Right hindlimb (tissue), 1 donor: ENCODE data around the gene NABP1.

ENCODE experiments used
- DNase-seq: peaks from one replicate; pipeline ENCODE4 v3.0.0-alpha.2; 2018

NABP1 gene

GRCh38 chr2:191686066-191686465, 8.1 kb downstream of the NABP1 start:
- no peak for DNase-seq

DNA sequence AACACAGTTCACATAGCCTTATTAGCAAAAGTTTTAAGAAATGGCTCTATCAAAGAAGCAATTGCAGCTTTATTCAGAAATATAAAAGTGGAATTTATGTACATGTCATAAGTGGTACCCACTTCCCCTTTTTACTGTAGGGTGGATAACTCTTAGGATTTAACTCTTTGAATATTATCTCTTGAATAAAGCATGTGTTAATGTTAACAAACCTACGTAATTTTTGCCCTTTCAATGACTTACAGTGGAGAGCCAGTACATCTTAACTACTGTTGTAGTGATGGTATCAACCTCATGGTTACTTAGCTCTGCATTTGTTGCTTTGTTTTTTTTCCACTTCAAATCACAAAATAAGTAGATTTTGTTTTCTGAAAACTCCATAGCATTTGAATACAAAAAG, 8.8 kb downstream of the NABP1 start:
- no peak for DNase-seq

DNA sequence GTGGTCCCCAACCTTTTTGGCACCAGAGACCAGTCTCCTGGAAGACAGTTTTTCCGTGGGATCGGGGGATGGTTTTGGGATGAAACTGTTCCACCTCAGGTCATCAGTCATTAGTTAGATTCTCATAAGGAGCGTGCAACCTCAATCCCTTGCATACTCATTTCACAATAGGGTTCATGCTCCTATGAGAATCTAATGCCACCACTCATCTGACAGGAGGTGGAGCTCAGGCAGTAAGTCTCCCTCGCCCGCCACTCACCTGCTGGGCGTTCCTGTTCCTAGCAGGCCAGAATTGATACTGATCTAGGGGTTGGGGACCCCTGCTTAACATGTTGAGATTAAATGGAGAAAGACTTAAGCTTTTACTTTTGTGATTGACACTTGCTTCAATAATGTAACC, 9.9 kb downstream of the NABP1 start:
- DNase-seq = no peak

GRCh38 chr2:191688934-191689695, 11.2 kb downstream of the NABP1 start:
- DNase-seq = no peak

- no peak for DNase-seq
Observed at GRCh38 chr2:191690327-191690726, 12.4 kb downstream of the NABP1 start.

DNA sequence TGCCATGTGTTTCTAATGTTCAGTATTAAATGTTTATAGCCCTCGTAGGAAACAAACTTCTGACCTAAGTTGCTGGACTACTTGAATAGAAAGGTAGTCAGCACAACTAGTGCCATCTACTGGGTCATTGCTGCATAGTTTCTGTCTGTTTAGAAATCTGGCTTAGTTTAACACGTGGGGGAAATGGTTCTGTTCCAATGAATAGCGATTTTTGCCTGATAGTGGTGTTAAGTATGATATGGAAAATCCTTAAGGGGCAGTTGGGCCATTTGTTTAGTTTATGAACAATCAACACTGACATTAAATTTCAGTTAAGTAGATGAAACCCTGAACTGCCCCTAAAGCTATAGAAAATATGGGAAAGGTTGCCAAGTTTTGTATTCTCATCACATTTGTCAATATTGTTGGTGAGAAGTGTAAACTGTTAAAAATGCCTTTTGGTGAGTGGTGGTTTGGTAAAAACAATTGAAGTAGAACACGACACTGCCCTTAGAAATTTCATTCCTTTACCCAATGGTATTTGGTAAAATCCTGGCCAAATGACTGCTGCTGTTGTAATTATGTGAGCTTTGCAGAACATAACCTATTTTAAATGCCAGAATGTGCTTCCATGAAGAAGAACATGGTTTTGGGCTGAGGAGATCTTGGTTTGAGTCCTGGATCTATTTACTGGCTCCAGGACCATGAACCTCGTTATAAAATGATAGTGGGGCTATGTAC, 13.2 kb downstream of the NABP1 start:
- DNase-seq = peak; percentile 28

DNA sequence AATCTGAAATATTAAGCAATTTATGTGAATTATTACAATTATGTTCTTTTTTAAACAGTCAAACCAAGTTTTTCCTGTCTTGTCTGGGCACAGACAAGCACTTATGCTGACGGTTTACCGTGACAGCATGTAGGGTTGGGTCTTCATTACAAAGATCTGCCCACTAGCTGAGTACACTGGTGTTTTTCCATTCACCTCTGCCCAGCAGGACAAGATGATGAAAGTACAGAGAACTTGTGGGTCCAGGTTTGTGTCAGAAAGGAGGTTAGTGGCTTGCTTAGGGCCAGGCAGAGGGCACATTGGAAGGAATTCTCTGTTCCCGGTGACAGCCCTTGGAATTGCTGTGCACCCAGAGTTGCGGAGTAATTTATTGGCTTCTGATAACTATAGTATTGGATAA, 14.0 kb downstream of the NABP1 start:
- DNase-seq = no peak

GRCh38 chr2:191692502-191693115, 14.7 kb downstream of the NABP1 start:
- DNase-seq = no peak

DNA sequence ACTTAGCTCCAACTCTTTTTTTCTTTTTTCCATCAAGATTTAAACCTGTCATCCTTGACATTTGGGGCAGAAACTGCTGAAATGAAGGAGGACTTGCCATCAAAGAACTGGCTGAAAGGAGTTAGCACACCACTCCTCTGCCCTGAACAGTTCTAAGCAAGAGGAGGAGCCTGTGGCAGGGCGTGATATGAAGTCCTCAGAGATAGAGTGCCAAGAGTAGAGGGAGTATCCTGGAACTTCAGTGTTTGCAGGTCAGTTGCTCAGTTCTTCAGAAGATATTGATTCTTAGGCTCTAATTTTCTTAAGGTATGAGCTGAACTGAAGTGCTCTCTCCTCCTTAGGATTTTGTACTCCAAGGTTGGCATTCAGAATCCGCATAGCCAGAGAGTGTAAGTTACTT, 15.2 kb downstream of the NABP1 start:
- no peak for DNase-seq

DNA sequence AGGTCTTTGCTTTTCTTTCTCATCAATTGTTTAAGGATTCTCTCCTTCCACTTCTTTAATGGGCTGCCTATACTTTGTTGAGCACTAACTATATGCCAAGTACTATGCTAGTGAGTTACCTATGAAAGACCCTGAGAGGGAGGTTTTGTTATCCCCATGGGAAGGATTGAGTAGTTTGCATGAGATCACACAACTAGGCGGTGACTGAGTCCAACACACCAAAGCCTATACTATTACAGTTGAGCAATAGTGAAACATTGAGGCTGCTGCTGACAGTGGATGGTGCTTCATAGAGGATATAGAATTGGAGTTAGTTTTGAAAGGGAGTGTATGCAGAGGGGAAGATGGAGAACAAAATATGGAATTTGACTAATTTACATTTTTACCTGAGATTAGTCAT, 15.8 kb downstream of the NABP1 start:
- DNase-seq = no peak

- peak; percentile 57 for DNase-seq
Observed at GRCh38 chr2:191696001-191696400, 18.1 kb downstream of the NABP1 start.

DNA sequence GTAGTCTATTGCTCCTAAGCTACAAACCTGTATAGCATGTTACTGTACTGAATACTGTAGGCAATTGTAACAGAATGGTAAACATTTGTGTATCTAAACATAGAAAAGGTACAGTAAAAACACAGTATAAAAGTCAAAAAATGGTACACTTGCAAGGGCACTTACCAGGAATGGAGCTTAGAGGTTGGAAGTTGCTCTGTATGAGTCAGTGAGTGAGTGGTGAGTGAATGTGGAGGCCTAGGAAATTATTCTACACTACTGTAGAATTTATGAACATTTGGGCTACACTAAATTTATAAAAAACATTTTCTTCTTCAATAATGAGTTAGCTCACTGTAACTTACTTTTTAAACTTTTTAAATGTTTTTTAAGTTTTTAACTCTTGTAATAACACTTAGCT, 19.0 kb downstream of the NABP1 start:
- DNase-seq = no peak

GRCh38 chr2:191697870-191698269, 19.9 kb downstream of the NABP1 start:
- no peak for DNase-seq

GRCh38 chr2:191699341-191699945, 21.5 kb downstream of the NABP1 start:
- no peak for DNase-seq

DNA sequence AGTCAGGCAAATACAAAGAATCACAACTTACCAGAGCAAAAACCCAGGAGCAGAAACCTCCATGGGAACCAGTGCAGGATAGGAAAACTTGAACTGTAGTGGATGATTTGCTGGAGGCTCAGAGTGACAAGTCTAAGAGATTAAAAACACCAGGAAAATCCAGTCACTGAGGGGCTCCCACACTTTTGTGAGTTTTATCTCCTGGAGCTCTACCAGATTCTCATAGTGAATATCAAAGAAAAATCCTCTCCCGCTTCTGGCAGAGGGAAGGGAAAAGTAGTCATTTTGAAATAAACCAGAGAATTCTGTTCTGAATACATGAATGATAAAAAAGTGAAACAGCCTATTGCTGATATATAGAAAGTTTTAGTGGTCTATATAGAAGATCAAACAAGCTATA, 23.1 kb downstream of the NABP1 start:
- DNase-seq = no peak

DNA sequence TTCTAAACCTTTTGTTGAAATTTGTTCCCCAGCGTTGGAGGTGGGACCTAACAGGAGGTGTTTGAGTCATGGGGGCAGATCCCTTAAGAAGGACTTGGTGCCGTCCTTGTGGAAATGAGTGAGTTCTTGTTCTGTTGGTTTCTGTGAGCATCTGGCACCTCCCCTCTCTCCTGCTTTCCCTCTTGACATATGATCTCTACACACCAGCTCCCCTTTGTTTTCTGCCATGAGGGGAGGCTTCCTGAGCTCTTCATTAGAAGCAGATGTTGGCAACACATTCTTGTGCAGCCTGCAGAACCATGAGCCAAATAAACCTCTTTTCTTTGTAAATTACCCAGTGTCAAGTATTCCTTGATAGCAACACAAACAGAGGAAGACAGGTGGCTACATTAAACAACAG, 23.8 kb downstream of the NABP1 start:
- no peak for DNase-seq

DNA sequence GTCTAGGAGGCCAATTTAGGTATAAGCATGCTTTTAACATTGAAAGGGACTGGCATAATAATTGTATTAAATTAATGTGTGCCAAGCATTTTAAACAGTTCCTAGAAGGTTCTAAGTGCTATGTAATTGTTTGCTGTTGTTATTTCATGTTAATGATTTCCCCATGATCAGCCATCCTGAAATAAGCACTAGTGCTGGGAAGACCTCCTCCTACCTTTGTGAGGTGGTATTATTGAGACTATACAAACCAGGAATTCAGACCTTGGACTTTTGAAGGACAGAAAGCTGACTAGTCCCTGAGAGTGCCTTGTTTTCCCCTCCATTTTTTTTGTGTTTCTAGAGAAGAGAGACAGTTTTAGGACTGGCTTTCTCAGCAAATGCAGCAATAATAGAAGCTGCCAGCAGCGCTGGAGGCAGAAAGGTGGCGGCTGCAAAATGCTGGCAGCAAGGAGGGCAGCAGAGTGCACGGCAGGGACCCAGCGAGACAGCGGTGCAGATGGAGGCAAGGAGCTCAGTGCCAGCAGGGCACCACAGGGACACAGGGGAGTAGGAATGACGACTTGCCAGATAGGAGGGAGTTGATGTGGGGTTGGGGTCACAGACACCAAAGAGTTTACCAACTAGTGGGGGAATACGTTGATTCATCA, 25.3 kb downstream of the NABP1 start:
- no peak for DNase-seq

GRCh38 chr2:191705084-191705483, 27.1 kb downstream of the NABP1 start:
- no peak for DNase-seq

DNA sequence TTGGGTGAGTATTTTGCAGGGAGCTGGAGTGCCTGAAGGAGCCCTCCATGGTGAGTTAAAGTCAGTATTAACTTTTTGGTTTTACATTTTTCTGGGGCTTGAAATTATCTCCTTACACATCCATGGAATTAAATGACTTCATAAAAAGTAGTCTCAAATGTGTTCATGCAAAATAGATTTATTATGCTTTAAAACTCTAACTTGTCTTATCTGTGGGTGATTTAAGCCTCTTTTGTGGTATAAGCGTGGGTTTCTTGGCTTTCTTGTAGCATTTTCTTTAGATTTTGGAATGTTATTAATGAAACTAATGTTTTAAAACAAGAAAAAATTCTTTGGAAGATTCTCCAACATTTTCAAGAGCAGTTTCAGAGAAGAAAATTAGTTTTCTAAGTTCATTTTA, 27.8 kb downstream of the NABP1 start:
- DNase-seq = no peak

DNA sequence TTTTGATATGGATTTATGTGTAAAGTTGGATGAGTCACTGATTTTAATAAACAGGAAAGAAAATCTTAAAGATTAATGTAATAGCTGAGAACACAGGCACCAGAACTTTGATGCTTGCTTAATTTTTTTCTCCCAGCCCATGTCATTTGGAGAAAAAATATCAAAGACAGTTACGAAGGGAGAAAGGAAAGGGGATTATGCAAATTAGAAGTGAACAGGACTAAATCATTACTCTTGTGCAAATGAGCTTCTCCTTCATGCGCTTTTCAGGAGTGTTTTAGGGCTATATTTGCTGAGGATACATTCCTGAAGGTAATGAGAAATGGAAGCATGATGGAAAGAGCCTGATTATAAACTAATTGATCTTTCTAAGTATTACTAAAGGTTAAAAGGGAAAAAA, 28.9 kb downstream of the NABP1 start:
- DNase-seq = no peak

DNA sequence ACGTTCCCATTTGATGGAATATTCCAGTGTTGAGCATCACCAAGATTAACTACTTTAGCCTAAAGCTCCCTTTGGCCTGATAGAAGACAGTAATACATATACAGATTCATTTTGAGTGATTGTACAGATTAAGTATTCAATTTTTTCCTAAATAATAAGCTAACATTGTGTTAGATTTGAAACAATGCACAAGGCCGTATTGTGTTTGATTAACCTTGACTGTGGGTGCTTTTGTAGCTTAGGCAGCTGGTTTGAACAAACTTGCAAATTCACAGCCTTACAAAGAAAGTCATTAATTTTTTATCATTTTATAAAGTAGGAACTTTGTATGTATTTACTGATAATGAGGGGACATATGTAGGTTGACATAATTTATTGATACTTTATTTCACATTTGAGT, 29.6 kb downstream of the NABP1 start:
- no peak for DNase-seq

DNA sequence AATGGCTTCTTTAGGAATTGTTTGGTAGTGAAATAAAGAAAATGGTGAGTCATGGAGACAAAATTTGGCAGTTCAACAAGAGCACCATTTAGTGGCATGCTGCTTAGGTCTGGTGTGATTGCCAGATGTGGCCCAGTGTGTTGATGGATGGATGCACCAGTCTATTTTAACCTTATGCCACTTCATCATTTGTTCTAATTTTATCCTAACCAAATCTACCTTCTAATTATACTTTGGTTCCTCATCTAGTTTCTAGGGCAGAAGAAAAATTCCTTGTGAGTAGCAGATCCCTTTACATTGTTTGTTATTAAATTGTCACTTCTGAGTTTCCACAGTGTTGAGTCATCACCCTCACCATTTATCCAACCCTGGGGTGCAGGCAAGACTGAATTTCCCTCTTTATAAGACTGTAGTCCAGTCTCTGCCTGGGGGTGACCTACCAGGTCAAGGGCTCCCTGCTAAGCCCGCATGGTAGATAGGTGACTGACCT, 32.5 kb downstream of the NABP1 start:
- no peak for DNase-seq

DNA sequence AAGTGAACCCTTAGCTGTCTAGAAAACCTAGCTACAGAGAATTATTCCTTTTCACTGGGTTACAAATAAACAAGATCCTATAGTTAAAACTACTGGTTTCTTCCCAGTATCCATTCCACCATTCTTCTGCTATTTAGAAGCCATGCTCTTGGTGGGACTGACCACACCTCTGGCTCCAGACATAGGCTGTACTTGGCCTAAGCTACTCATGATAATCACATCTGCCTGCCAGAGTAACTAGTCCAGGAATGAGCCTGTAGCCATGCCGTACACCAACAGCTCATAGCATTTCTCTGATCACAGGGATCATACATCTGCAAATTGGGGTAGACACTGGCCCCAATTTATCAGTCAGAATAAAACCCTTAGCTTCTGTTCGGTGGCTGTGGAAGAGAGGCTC, 33.7 kb downstream of the NABP1 start:
- DNase-seq = no peak
